Esophagus mucosa (tissue), 1 donor: Measurements from ENCODE around the gene L3HYPDH. TPM values are rescaled to one million over a fixed set of nuclear protein-coding genes. Genes with fewer than 3 reads are reported as not detected.

Experiments used
- ATAC-seq: fragments of 200-7000 bp; cut with Tn5 transposase; one replicate; pipeline ENCODE4 v1.9.1; 2020
- total RNA-seq: library from RNA; stranded (reverse); gene quantifications from one replicate; pipeline ENCODE4 v1.2.4, GENCODE V29; 2023
- donor health status: DM: yes; HTN: yes; CAD: no.

Gene L3HYPDH
- 11.5 TPM for total RNA-seq

GRCh38 chr14:59483819-59484638 lies at the start of gene L3HYPDH, which contains the start of gene JKAMP:
Gene L3HYPDH, minus strand, starts transcription at chr14:59484408. Its CDS starts 92 bp downstream, at chr14:59484316.
Gene JKAMP, plus strand, starts transcription at chr14:59484517. Its CDS starts 73 bp downstream, at chr14:59484590.
- peak; percentile 98 for ATAC-seq

- ATAC-seq: no peak
Measured at GRCh38 chr14:59532419-59532818, 48.2 kb upstream of the L3HYPDH start.

GRCh38 chr14:59530349-59530748 lies 46.1 kb upstream of the L3HYPDH start:
- ATAC-seq: no peak

GRCh38 chr14:59529189-59529588 lies 45.0 kb upstream of the L3HYPDH start:
- ATAC-seq: no peak

- no peak for ATAC-seq
Measured at GRCh38 chr14:59520224-59520623, 36.0 kb upstream of the L3HYPDH start.

GRCh38 chr14:59511916-59512575 lies 27.8 kb upstream of the L3HYPDH start:
- ATAC-seq: no peak

- no peak for ATAC-seq
Measured at GRCh38 chr14:59510966-59511365, 26.8 kb upstream of the L3HYPDH start.

- ATAC-seq: no peak
Measured at GRCh38 chr14:59510001-59510400, 25.8 kb upstream of the L3HYPDH start.

- ATAC-seq: no peak
Measured at GRCh38 chr14:59509101-59509500, 24.9 kb upstream of the L3HYPDH start.

GRCh38 chr14:59507752-59508103 lies 23.5 kb upstream of the L3HYPDH start:
- ATAC-seq: no peak

- ATAC-seq: peak; percentile 82
Measured at GRCh38 chr14:59507063-59507751, 23.0 kb upstream of the L3HYPDH start.

- ATAC-seq: no peak
Measured at GRCh38 chr14:59503256-59503655, 19.0 kb upstream of the L3HYPDH start.

- no peak for ATAC-seq
Measured at GRCh38 chr14:59500732-59501131, 16.5 kb upstream of the L3HYPDH start.

GRCh38 chr14:59492384-59492783 lies 8.2 kb upstream of the L3HYPDH start:
- no peak for ATAC-seq

- no peak for ATAC-seq
Measured at GRCh38 chr14:59490756-59491155, 6.5 kb upstream of the L3HYPDH start.

GRCh38 chr14:59484639-59485175 lies 499 bp upstream of the L3HYPDH start:
- peak; percentile 50 for ATAC-seq

GRCh38 chr14:59483363-59483762 lies 845 bp downstream of the L3HYPDH start:
- ATAC-seq: peak; percentile 2

GRCh38 chr14:59482541-59483331 lies 1.5 kb downstream of the L3HYPDH start:
- peak; percentile 42 for ATAC-seq

- ATAC-seq: no peak
Measured at GRCh38 chr14:59481871-59482540, 2.2 kb downstream of the L3HYPDH start.

- no peak for ATAC-seq
Measured at GRCh38 chr14:59481407-59481806, 2.8 kb downstream of the L3HYPDH start.

- ATAC-seq: no peak
Measured at GRCh38 chr14:59480166-59480565, 4.0 kb downstream of the L3HYPDH start.

- no peak for ATAC-seq
Measured at GRCh38 chr14:59478540-59478939, 5.7 kb downstream of the L3HYPDH start.
